HEK293T (cell line): Measurements from ENCODE around the gene ZYG11A.

ENCODE experiments used
- ARNT ChIP-seq: fragments of 450-650 bp; IDR thresholded peaks from 2 replicates; pipeline ENCODE4 v1.6.1; 2017; ENCODE audit warnings: mild to moderate bottlenecking
- BHLHE40 ChIP-seq: fragments of 450-650 bp; IDR thresholded peaks from 2 replicates; pipeline ENCODE4 v1.6.1; 2016; ENCODE audit warnings: mild to moderate bottlenecking, moderate library complexity, borderline replicate concordance
- FOXA1 ChIP-seq: fragments of 450-650 bp; IDR thresholded peaks from 2 replicates; pipeline ENCODE4 v1.6.1; 2016; ENCODE audit warnings: mild to moderate bottlenecking

GRCh38 chr1:52907812-52908153 lies 65.2 kb downstream of the ZYG11A start:
- TF ChIP-seq BHLHE40: no peak
- no peak for TF ChIP-seq ARNT
- no peak for TF ChIP-seq FOXA1
